GM12878 (cell line): Measurements from ENCODE around the gene ATG12. TPM values are rescaled to one million over a fixed set of nuclear protein-coding genes. Genes with fewer than 3 reads are reported as not detected.

Source experiments
- ATAC-seq: fragments of 200-7000 bp; cut with Tn5 transposase; 3 replicates; pipeline ENCODE4 v1.9.1; 2020; ENCODE audit warnings: mild to moderate bottlenecking, moderate library complexity
- BruUV-seq: library from RNA; stranded (reverse); fragments of 400-500 nt; replicated peaks from 2 replicates; lab custom pipeline; 2021; lab: Mats Ljungman, UMichigan
- CTCF ChIA-PET: fragments of 300-600 bp; sonication (Branson Sonifier 250); formaldehyde crosslinking; extraction: SDS; loops from one replicate; lab custom pipeline; 2021; ENCODE audit warnings: inconsistent platforms; lab: Yijun Ruan, JAX
- POLR2A ChIA-PET: fragments of 350-600 bp; formaldehyde crosslinking; extraction: SDS; loops from one replicate; lab custom pipeline; 2021; ENCODE audit warnings: inconsistent platforms; lab: Charles Lee
- RAD21 ChIA-PET: fragments of 300-600 bp; sonication (Branson Sonifier 250); formaldehyde crosslinking; loops from one replicate; lab custom pipeline; 2023; ENCODE audit warnings: antibody characterized with exemption; ENCODE audit not compliant: unreplicated experiment; lab: Charles Lee
- SMC1A ChIA-PET: fragments of 300-600 bp; sonication (Branson Sonifier 250); formaldehyde crosslinking; loops from one replicate; lab custom pipeline; 2023; ENCODE audit not compliant: unreplicated experiment, uncharacterized antibody; lab: Charles Lee
- DNase-seq: peaks from one replicate; pipeline ENCODE4 v3.0.0-alpha.2; 2011; ENCODE audit warnings: low read depth, low spot score
- FAIRE-seq: peaks from 3 replicates; lab custom pipeline; 2011; peaks lifted over from hg19 to GRCh38; lab: Jason Lieb, UNC
- H2AFZ ChIP-seq: 2 replicates; pipeline ENCODE4 v1.6.0; 2011; ENCODE audit warnings: low read depth, low read length, control low read depth; ENCODE audit not compliant: control insufficient read depth
- H3K27ac ChIP-seq: 2 replicates; pipeline ENCODE4 v1.5.1; 2011; ENCODE audit warnings: control low read depth; ENCODE audit not compliant: control insufficient read depth, insufficient read depth
- H3K27me3 ChIP-seq, 2 experiments: replicated peaks in 1 of 2; 2 replicates each; pipeline versions ENCODE4 v1.6.0 to v1.6.1; 2011; ENCODE audit warnings: low read length in 1 of 2; ENCODE audit not compliant: control insufficient read depth in 2 of 2, insufficient read depth in 2 of 2
- H3K36me3 ChIP-seq, 2 experiments: 2 replicates each; pipeline ENCODE4 v1.5.1; 2011; ENCODE audit warnings: low read length in 1 of 2; ENCODE audit not compliant: control insufficient read depth in 2 of 2, insufficient read depth in 2 of 2
- H3K4me1 ChIP-seq: 2 replicates; pipeline ENCODE4 v1.6.1; 2011; ENCODE audit warnings: mild to moderate bottlenecking, low read length, moderate library complexity, mixed read lengths; ENCODE audit not compliant: control insufficient read depth, insufficient read depth
- H3K4me2 ChIP-seq: 2 replicates; pipeline ENCODE4 v1.6.0; 2011; ENCODE audit warnings: control low read depth; ENCODE audit not compliant: control insufficient read depth, insufficient read depth
- H3K4me3 ChIP-seq: fragments of 200-600 bp; sonication (generic); 2 replicates; pipeline ENCODE4 v1.5.1; 2016
- H3K79me2 ChIP-seq: 2 replicates; pipeline ENCODE4 v1.6.0; 2011; ENCODE audit warnings: low read length; ENCODE audit not compliant: control insufficient read depth, insufficient read depth
- H3K9ac ChIP-seq: 2 replicates; pipeline ENCODE4 v1.8.0; 2011; ENCODE audit warnings: low read length, control low read depth, mixed read lengths; ENCODE audit not compliant: control insufficient read depth, insufficient read depth
- H3K9me3 ChIP-seq: replicated peaks from 3 replicates; pipeline ENCODE4 v1.5.1; 2011; ENCODE audit warnings: mild to moderate bottlenecking, low read length; ENCODE audit not compliant: control insufficient read depth, insufficient read depth
- H4K20me1 ChIP-seq: 2 replicates; pipeline ENCODE4 v1.6.0; 2011; ENCODE audit not compliant: control insufficient read depth, insufficient read depth
- ATF7 ChIP-seq: fragments of 450-650 bp; IDR thresholded peaks from 2 replicates; pipeline ENCODE4 v1.6.1; 2016; ENCODE audit warnings: low read depth, mild to moderate bottlenecking
- EED ChIP-seq: sonication (generic); IDR thresholded peaks from 2 replicates; pipeline ENCODE4 v1.6.1; 2016; ENCODE audit warnings: antibody characterized with exemption, low read depth
- EZH2 ChIP-seq: IDR thresholded peaks from 2 replicates; pipeline ENCODE4 v1.6.1; 2012; ENCODE audit warnings: low read depth, mild to moderate bottlenecking, control low read depth, inconsistent platforms, low read length, borderline replicate concordance; ENCODE audit not compliant: control insufficient read depth
- MLLT1 ChIP-seq: fragments of 450-650 bp; IDR thresholded peaks from 2 replicates; pipeline ENCODE4 v1.6.1; 2016; ENCODE audit warnings: mild to moderate bottlenecking
- SMARCA5 ChIP-seq: fragments of 450-650 bp; IDR thresholded peaks from 2 replicates; pipeline ENCODE4 v1.6.1; 2017; ENCODE audit warnings: mild to moderate bottlenecking
- SPI1 ChIP-seq: IDR thresholded peaks from 2 replicates; pipeline ENCODE4 v1.6.1; 2011; ENCODE audit warnings: low read depth, mild to moderate bottlenecking, low read length, moderate library complexity, borderline replicate concordance; ENCODE audit not compliant: insufficient read depth
- TCF7 ChIP-seq: IDR thresholded peaks from 2 replicates; pipeline ENCODE4 v1.6.1; 2014; ENCODE audit warnings: antibody characterized with exemption, borderline replicate concordance
- USF2 ChIP-seq: IDR thresholded peaks from 2 replicates; pipeline ENCODE4 v1.6.1; 2011; ENCODE audit warnings: low read depth, low read length, improper control_type of control experiment, borderline replicate concordance
- WGBS: methylation state at CpG from one replicate; pipeline ENCODE4 v1.1.6; 2016; ENCODE audit warnings: low lambda C conversion rate; ENCODE audit not compliant: insufficient replicate concordance, insufficient coverage; ENCODE audit errors: missing lambda C conversion rate; 5-methylcytosine and 5-hydroxymethylcytosine counted together
- in situ Hi-C: fragments of 300-500 bp; cut with MboI; formaldehyde crosslinking; loops from 9 replicates; pipeline ENCODE4 v1.14.3; 2018; ENCODE audit warnings: mixed read lengths
- intact Hi-C: fragments of 100-400 bp; cut with micrococcal nuclease; formaldehyde crosslinking; loops from one replicate; pipeline ENCODE4 v1.14.2; 2022; ENCODE audit not compliant: unreplicated experiment
- polyA plus RNA-seq, 11 experiments: library from polyadenylated mRNA; depleted of rRNA in 4 of 11; unstranded in 6 of 11; stranded (reverse) in 5 of 11; fragments of >200 nt; fragmentation: Nextera tagmentation in 4 of 11; fragmentation: Illumina TruSeq in 1 of 11; extraction: Ambion mirVana in 4 of 11; extraction: Trizol in 1 of 11; gene quantifications; 1 replicate in 1 of 11; 2 replicates in 10 of 11; pipeline versions ENCODE4 v1.2.1 to v1.2.3, GENCODE V29; 2011 to 2016; ENCODE audit warnings: inconsistent platforms in 2 of 11, missing spikeins in 2 of 11, low read depth in 1 of 11
- total RNA-seq, 4 experiments: library from RNA; depleted of rRNA in 3 of 4; stranded (reverse); fragments of >200 nt in 3 of 4; fragmentation: Illumina TruSeq in 1 of 4; extraction: Trizol in 1 of 4; gene quantifications; 2 replicates each; pipeline versions ENCODE4 v1.2.1 to v1.2.3, GENCODE V29; 2013 to 2021

Gene ATG12
- total and polyA plus RNA-seq, 10 of the 15 experiments (the other 5 are each of a cell fraction or from before 2014, with no cell fraction given), result 23.2 to 92.0 (median 58.6) TPM

- CTCF ChIA-PET, result no interaction called here
Measured at GRCh38 chr5:115818821-115819220, 22.5 kb downstream of the ATG12 start.

More at GRCh38 chr5:115818821-115819220, 22.5 kb downstream of the ATG12 start:
- H3K9me3 ChIP-seq, result no peaks in the 10 kb centered on the region
- ChIA-PET POLR2A (no interaction called here), RAD21 (no interaction called here), SMC1A (interaction anchor here (1.0 kb wide), 1 partner anchor 175 kb away, joined by 4 read pairs; no protein-coding TSS in a partner anchor)
- no peak overlapping the region for H3K4me3 ChIP-seq
- no peaks in the 10 kb centered on the region for H4K20me1 ChIP-seq
- ATAC-seq, result no peak
- WGBS, result 81% methylated on average over 18 of the region's 18 CpGs
- no peak overlapping the region for H3K27ac ChIP-seq
- FAIRE-seq, result no peak
- H2AFZ ChIP-seq, result no peak overlapping the region
- no peak overlapping the region for H3K4me2 ChIP-seq
- in situ Hi-C loops (no loop called here), intact Hi-C loops (no loop called here)
- no peak overlapping the region for H3K9ac ChIP-seq
- DNase-seq, result no peak
- H3K4me1 ChIP-seq, result no peaks in the 10 kb centered on the region
- TF ChIP-seq EED (no peak), SPI1 (no peak), TCF7 (no peak), MLLT1 (no peak), EZH2 (no peak), ATF7 (no peak), USF2 (no peak), SMARCA5 (no peak)
- H3K27me3 ChIP-seq, result peaks cover 12 to 17% of the 10 kb centered on the region in 2 experiments
- no peaks in the 10 kb centered on the region for H3K79me2 ChIP-seq
- BruUV-seq, result no TSS peak
- no peaks in the 10 kb centered on the region for H3K36me3 ChIP-seq
